ENCODE measurements around the gene OR5L1.

Gene OR5L1

GRCh38 chr11:55811067-55811466, at the start of gene OR5L1:
Gene OR5L1 (plus strand): TSS chr11:55811367. CDS start chr11:55811467, 100 bp downstream.
- no peak for DNase-seq (ENCODE audit: low spot score)

GRCh38 chr11:55773138-55773537, 38.0 kb upstream of the OR5L1 start, which contains the start of gene OR5D13:
Gene OR5D13 (plus strand): TSS chr11:55773438. CDS start chr11:55773438, 0 bp downstream.
- no peak for DNase-seq (ENCODE audit: low spot score)

- DNase-seq (ENCODE audit: low spot score): no peak
These were observed 19.6 kb upstream of the OR5L1 start for GRCh38 chr11:55791606-55792005.

GRCh38 chr11:55793321-55793720, 17.8 kb upstream of the OR5L1 start:
- DNase-seq (ENCODE audit: low spot score): no peak

- no peak for DNase-seq (ENCODE audit: low spot score)
These were observed 15.9 kb upstream of the OR5L1 start, which contains the start of gene OR5D14 for GRCh38 chr11:55795256-55795655. Gene OR5D14 (plus strand): TSS chr11:55795556. CDS start chr11:55795556, 0 bp downstream.

GRCh38 chr11:55806248-55806647, 4.9 kb upstream of the OR5L1 start:
- DNase-seq (ENCODE audit: low spot score): no peak

- no peak for DNase-seq (ENCODE audit: low spot score)
These were observed 8.2 kb downstream of the OR5L1 start, which contains the start of gene OR5D18 for GRCh38 chr11:55819330-55819729. Gene OR5D18 (plus strand): TSS chr11:55819630. CDS start chr11:55819630, 0 bp downstream.

GRCh38 chr11:55826919-55827318, 15.8 kb downstream of the OR5L1 start, which contains the start of gene OR5L2:
Gene OR5L2 (plus strand): TSS chr11:55827219. CDS start chr11:55827219, 0 bp downstream.
- no peak for DNase-seq (ENCODE audit: low spot score)

- no peak for DNase-seq (ENCODE audit: low spot score)
These were observed 27.3 kb downstream of the OR5L1 start, which contains the start of gene OR5D16 for GRCh38 chr11:55838452-55838851. Gene OR5D16 (plus strand): TSS chr11:55838752. CDS start chr11:55838752, 0 bp downstream.

- no peak for DNase-seq (ENCODE audit: low spot score)
These were observed 36.3 kb downstream of the OR5L1 start for GRCh38 chr11:55847453-55847852.

GRCh38 chr11:55849037-55849436, 37.9 kb downstream of the OR5L1 start:
- no peak for DNase-seq (ENCODE audit: low spot score)

- no peak for DNase-seq (ENCODE audit: low spot score)
These were observed 41.0 kb downstream of the OR5L1 start for GRCh38 chr11:55852141-55852540.

- DNase-seq (ENCODE audit: low spot score): no peak
These were observed 43.5 kb downstream of the OR5L1 start for GRCh38 chr11:55854704-55855103.
